Measurements from ENCODE around the gene CEP164.
"Not testable (repeated sequence)": the region's sequence is repeated elsewhere in the genome, so short reads cannot be mapped to it uniquely, and the experiment has no call there.

Gene CEP164

GRCh38 chr11:117399100-117399840, 71.6 kb downstream of the CEP164 start:
- DNase-seq = not testable (repeated sequence)

DNA sequence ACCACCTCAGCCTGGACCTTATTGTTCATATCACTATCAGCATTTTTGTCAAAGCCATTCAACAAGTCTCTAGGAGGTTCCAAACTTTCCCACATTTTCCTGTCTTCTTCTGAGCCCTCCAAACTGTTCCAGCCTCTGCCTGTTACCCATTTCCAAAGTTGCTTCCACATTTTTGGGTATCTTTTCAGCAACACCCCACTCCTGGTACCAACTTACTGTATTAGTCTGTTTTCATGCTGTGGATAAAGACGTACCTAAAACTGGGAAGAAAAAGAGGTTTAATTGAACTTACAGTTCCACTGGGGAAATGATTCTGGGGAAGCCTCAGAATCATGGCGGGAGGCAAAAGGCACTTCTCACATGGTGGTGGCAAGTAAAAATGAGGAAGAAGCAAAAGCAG, 78.2 kb downstream of the CEP164 start:
- not testable (repeated sequence) for DNase-seq

DNA sequence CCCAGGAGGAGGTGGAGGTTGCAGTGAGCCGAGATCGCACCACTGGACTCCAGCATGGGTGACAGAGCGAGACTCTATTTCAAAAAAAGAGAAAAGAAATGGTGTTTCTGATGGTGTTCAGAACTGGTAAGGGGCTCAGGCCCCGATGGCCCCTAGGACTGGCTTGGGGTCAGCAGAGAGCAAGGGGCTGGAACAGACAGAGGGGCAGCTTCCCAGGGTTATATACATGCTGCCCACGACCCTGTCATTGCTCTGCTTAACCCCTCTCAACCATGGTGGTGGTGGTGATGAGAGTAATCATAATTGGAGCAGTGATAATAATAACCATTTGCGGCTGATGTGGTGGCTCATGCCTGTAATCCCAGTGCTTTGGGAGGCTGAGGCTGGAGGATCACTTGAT, 79.4 kb downstream of the CEP164 start:
- DNase-seq = no peak

GRCh38 chr11:117408356-117408755, 80.7 kb downstream of the CEP164 start:
- DNase-seq = no peak

DNA sequence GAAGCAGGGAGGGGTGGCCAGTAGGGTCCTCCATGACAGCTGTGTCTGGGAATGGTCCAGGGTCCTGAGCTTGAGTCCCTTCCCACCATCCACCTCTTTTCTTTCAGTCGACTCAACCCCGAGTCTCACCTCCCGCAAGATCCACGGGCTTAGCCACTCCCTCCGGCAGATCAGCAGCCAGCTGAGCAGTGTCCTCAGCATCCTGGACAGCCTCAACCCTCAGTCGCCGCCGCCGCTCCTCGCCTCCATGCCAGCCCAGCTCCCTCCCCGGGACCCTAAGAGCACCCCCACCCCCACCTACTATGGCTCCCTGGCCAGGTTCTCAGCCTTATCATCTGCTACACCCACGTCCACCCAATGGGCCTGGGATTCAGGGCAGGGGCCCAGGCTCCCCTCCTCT, 81.9 kb downstream of the CEP164 start:
- no peak for DNase-seq

DNA sequence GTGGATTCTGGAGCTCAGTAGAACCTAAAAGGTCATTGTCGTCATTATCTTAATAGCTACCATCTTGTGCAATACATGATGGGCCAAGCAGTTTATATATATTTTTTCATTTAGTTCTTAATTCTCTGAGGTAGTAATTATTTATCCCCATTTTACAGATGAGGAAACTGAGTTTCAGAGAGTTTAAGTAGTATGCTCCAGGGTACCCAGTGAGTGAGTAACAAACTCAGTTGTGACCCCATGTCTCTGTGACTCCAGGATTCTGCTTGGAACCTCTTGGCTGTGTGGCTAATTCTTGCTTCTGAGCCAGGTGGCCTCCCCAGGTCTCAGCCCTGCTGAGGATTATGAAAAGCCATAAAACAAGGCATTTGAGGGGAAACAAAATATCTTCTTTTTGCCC, 82.6 kb downstream of the CEP164 start:
- no peak for DNase-seq

- DNase-seq = no peak
These were observed 83.4 kb downstream of the CEP164 start for GRCh38 chr11:117410861-117411710.

- DNase-seq = no peak
These were observed 84.1 kb downstream of the CEP164 start for GRCh38 chr11:117411736-117412135.

GRCh38 chr11:117412176-117412575, 84.5 kb downstream of the CEP164 start:
- DNase-seq = no peak

GRCh38 chr11:117412653-117413275, 85.1 kb downstream of the CEP164 start:
- DNase-seq = no peak

DNA sequence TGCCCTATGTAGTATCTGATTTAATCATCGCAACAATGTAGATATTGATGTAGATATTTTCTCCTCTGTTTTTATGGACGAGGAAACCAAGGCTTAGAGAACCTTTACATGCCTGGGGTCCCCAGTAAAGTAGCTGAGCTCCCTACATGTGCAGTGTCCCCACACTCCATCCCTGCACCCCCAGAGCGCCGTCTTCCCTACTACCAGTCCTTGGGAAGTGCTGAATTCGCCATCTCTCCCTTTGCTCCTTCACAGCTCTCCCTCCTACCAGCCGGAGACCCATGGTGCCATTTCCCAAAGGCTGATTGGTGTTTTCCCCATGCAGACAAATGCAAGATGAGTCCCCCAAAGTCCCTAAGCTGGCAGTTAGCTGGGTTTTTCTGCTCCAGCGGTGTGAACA, 86.0 kb downstream of the CEP164 start:
- DNase-seq = no peak

DNA sequence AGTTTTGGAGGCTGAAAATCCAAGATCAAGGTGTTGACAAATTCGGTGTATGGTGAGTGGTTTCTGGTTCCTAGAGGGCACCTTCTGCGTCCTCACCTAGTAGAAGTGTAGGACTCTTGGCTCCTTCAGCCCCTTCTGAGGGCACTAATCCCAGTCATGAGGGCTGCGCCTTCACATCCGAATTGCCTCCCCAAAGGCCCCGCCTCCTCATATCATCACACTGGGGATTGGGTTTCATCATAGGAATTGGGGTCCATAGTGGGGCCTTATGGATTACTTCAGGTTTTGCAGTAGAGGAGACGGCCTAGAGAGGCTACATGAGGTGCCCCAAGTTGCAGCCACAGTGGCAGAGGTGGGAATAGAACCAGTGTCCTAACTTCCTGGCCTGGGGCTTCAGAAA, 87.1 kb downstream of the CEP164 start:
- no peak for DNase-seq

- DNase-seq = no peak
These were observed 87.8 kb downstream of the CEP164 start for GRCh38 chr11:117415358-117415896.

- no peak for DNase-seq
These were observed 89.7 kb downstream of the CEP164 start for GRCh38 chr11:117417342-117417741.

DNA sequence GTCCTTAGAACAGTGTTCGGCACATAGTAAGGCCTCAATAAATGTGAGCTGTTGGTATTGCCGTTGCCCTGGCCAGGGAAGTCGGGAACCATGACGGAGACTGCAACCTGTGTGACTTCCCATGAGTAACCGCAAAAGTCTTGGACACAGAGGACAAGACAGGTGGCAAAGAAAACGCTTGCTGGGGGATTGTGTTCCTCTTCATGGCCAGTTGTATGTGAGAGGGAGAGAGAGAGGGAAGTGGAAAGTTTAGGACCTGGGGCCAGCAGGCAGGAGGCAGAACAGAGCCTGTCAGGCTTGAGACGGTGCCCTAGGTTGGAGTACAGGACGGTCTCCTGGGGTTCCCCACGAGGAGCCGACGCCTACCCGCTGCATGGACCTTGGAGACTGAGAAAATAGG, 90.2 kb downstream of the CEP164 start:
- no peak for DNase-seq

DNA sequence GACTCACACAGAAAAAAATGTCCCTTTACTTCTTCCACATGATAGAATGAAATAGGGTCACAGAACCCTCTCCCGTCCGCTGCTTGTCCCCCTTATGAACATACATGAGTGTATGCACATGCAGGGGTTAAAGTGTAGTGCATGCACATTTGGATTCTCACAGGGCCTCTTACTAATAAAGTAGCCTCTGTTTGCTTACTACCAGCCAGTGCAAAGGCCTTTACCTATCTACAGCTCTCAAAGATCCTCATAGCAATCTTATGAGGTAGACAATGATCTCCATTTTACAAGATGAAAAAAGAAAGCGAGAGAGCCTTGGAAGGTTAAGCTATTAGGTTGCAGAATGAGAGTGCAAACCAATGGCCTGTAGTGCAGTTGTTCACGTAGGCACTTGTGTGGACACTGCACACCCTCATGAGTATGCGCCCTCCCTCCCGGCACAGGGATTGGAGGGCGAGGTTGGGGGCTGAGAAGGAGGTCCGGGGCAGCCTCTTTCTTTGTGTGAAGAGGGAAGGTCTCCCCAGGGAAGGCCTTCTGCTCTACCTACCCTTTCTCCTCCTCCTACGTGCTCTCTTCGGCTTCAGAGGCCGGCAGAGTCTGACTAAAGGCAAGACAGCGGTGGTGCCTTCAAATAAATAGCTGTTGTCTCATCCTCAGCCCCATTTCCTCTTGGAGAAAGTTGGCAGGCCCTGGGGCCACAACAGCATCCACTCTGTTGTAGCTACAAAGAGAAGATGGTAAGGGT, 91.3 kb downstream of the CEP164 start:
- DNase-seq = no peak

DNA sequence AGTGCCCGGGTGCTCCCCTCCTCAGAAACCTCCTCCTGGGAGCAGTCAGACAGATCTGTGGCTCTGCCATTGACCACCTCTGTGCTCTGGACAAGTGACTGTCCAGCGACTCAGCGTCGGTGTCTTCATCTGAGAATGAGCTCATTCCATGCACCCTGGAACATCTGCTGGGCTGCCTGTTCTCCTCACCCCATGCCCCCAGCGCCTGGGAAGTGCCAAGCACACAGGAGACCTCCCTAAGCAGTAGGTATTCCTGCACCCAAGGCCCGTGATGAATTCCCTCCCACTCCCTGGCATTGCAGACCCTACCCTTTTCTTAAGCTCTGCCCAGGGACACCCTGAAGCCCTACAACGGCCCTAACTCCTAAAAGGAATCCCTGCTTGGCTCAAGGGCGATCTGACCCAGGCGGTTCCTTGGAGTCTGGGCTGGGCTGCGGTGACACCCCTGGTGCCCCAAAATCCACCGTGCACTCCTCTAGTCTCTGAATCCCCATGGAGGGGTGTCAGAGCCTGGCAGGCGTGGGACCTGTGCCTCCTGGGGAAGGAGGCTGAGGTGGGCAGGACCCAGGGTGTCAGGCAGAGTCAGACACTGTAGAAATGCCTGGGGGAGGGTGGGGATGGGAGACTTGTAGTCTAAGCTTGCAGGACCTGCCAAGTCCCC, 92.0 kb downstream of the CEP164 start:
- no peak for DNase-seq

GRCh38 chr11:117420143-117420485, 92.5 kb downstream of the CEP164 start:
- no peak for DNase-seq

DNA sequence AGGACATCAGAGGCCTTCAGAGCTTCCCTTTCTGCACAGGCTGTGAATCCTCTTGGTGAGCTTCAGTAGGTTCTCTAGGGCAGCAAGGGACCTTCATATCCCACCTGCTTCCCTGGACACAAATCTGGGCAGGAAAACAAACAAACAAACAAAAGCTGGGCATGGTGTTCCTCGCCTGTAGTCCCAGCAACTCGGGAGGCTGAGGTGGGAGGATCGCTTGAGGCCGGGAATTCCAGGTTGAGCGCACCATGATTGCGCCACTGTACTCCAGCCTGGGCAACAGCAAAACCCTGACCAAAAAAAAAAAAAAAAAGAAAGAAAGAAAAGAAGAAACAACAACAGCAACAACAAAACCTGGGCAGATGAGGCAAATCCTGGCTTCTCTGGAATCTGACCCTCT, 92.9 kb downstream of the CEP164 start:
- DNase-seq = no peak

DNA sequence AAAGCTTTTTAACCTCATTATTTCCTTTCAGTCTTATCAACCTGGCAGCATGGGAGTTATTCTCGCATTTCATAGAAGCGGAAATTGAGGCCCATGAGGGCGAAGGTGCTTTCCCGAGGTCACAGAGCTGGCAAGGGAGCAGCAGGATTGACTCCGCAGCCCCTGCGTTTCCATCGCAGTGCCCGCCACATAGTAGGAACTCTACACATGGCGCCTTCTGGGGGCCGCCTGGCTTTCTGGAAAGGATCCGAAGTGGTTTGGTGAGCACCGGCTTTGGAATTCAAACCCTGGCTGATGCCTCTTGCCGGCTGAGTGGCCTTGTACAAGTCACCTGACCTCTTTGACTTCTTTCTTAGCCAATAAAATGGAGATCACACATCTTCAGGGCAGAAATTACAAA, 93.4 kb downstream of the CEP164 start:
- DNase-seq = no peak

GRCh38 chr11:117421476-117421875, 93.8 kb downstream of the CEP164 start:
- no peak for DNase-seq

- no peak for DNase-seq
These were observed 95.5 kb downstream of the CEP164 start for GRCh38 chr11:117423046-117423575.

Measured in stimulated activated CD4-positive, alpha-beta T cell treated with anti-CD3 and anti-CD28 coated beads, Interleukin-2, amount 100 ng/mL, for 24 hours (primary cell).